GM12878 (cell line): ENCODE data around the gene CMTM1. TPM values are rescaled to one million over a fixed set of nuclear protein-coding genes. Genes with fewer than 3 reads are reported as not detected.

Source experiments
- ATAC-seq: fragments of 200-7000 bp; cut with Tn5 transposase; 3 replicates; pipeline ENCODE4 v1.9.1; 2020; ENCODE audit warnings: mild to moderate bottlenecking, moderate library complexity
- BruUV-seq: library from RNA; stranded (reverse); fragments of 400-500 nt; replicated peaks from 2 replicates; lab custom pipeline; 2021; lab: Mats Ljungman, UMichigan
- CTCF ChIA-PET: fragments of 300-600 bp; sonication (Branson Sonifier 250); formaldehyde crosslinking; extraction: SDS; loops from one replicate; lab custom pipeline; 2021; ENCODE audit warnings: inconsistent platforms; lab: Yijun Ruan, JAX
- POLR2A ChIA-PET: fragments of 350-600 bp; formaldehyde crosslinking; extraction: SDS; loops from one replicate; lab custom pipeline; 2021; ENCODE audit warnings: inconsistent platforms; lab: Charles Lee
- RAD21 ChIA-PET: fragments of 300-600 bp; sonication (Branson Sonifier 250); formaldehyde crosslinking; loops from one replicate; lab custom pipeline; 2023; ENCODE audit warnings: antibody characterized with exemption; ENCODE audit not compliant: unreplicated experiment; lab: Charles Lee
- SMC1A ChIA-PET: fragments of 300-600 bp; sonication (Branson Sonifier 250); formaldehyde crosslinking; loops from one replicate; lab custom pipeline; 2023; ENCODE audit not compliant: unreplicated experiment, uncharacterized antibody; lab: Charles Lee
- DNase-seq: peaks from one replicate; pipeline ENCODE4 v3.0.0-alpha.2; 2011; ENCODE audit warnings: low read depth, low spot score
- FAIRE-seq: peaks from 3 replicates; lab custom pipeline; 2011; peaks lifted over from hg19 to GRCh38; lab: Jason Lieb, UNC
- H2AFZ ChIP-seq: 2 replicates; pipeline ENCODE4 v1.6.0; 2011; ENCODE audit warnings: low read depth, low read length, control low read depth; ENCODE audit not compliant: control insufficient read depth
- H3K27ac ChIP-seq: 2 replicates; pipeline ENCODE4 v1.5.1; 2011; ENCODE audit warnings: control low read depth; ENCODE audit not compliant: control insufficient read depth, insufficient read depth
- H3K27me3 ChIP-seq, 2 experiments: replicated peaks in 1 of 2; 2 replicates each; pipeline versions ENCODE4 v1.6.0 to v1.6.1; 2011; ENCODE audit warnings: low read length in 1 of 2; ENCODE audit not compliant: control insufficient read depth in 2 of 2, insufficient read depth in 2 of 2
- H3K36me3 ChIP-seq, 2 experiments: 2 replicates each; pipeline ENCODE4 v1.5.1; 2011; ENCODE audit warnings: low read length in 1 of 2; ENCODE audit not compliant: control insufficient read depth in 2 of 2, insufficient read depth in 2 of 2
- H3K4me1 ChIP-seq: 2 replicates; pipeline ENCODE4 v1.6.1; 2011; ENCODE audit warnings: mild to moderate bottlenecking, low read length, moderate library complexity, mixed read lengths; ENCODE audit not compliant: control insufficient read depth, insufficient read depth
- H3K4me2 ChIP-seq: 2 replicates; pipeline ENCODE4 v1.6.0; 2011; ENCODE audit warnings: control low read depth; ENCODE audit not compliant: control insufficient read depth, insufficient read depth
- H3K4me3 ChIP-seq: fragments of 200-600 bp; sonication (generic); 2 replicates; pipeline ENCODE4 v1.5.1; 2016
- H3K79me2 ChIP-seq: 2 replicates; pipeline ENCODE4 v1.6.0; 2011; ENCODE audit warnings: low read length; ENCODE audit not compliant: control insufficient read depth, insufficient read depth
- H3K9ac ChIP-seq: 2 replicates; pipeline ENCODE4 v1.8.0; 2011; ENCODE audit warnings: low read length, control low read depth, mixed read lengths; ENCODE audit not compliant: control insufficient read depth, insufficient read depth
- H3K9me3 ChIP-seq: replicated peaks from 3 replicates; pipeline ENCODE4 v1.5.1; 2011; ENCODE audit warnings: mild to moderate bottlenecking, low read length; ENCODE audit not compliant: control insufficient read depth, insufficient read depth
- H4K20me1 ChIP-seq: 2 replicates; pipeline ENCODE4 v1.6.0; 2011; ENCODE audit not compliant: control insufficient read depth, insufficient read depth
- BCL3 ChIP-seq: IDR thresholded peaks from 2 replicates; pipeline ENCODE4 v1.6.1; 2011; ENCODE audit warnings: borderline replicate concordance, low read depth, mild to moderate bottlenecking, moderate library complexity, low read length; ENCODE audit not compliant: insufficient read depth, poor library complexity, severe bottlenecking
- CBX3 ChIP-seq: fragments of 200-600 bp; sonication (generic); IDR thresholded peaks from 2 replicates; pipeline ENCODE4 v1.6.1; 2016; ENCODE audit warnings: low read depth, borderline replicate concordance
- MAX ChIP-seq: IDR thresholded peaks from 2 replicates; pipeline ENCODE4 v1.6.1; 2012; ENCODE audit warnings: low read depth, low read length, improper control_type of control experiment
- MYB ChIP-seq: fragments of 150-350 bp; IDR thresholded peaks from 2 replicates; pipeline ENCODE4 v1.6.1; 2014; ENCODE audit warnings: mild to moderate bottlenecking, low read depth, low read length, borderline replicate concordance
- POU2F2 ChIP-seq: IDR thresholded peaks from 3 replicates; pipeline ENCODE4 v1.6.1; 2011; ENCODE audit warnings: low read depth, mild to moderate bottlenecking, low read length, borderline replicate concordance
- SMAD5 ChIP-seq: IDR thresholded peaks from 2 replicates; pipeline ENCODE4 v1.6.1; 2016; ENCODE audit warnings: antibody characterized with exemption, low read depth
- TARDBP ChIP-seq: IDR thresholded peaks from 2 replicates; pipeline ENCODE4 v1.6.1; 2016; ENCODE audit warnings: borderline replicate concordance
- TCF12 ChIP-seq: IDR thresholded peaks from 2 replicates; pipeline ENCODE4 v1.6.1; 2011; ENCODE audit warnings: low read depth, mild to moderate bottlenecking, low read length
- TCF3 ChIP-seq: IDR thresholded peaks from 2 replicates; pipeline ENCODE4 v1.6.1; 2012; ENCODE audit warnings: low read depth, mild to moderate bottlenecking, low read length, borderline replicate concordance; ENCODE audit not compliant: insufficient read depth
- ZNF217 ChIP-seq: fragments of 450-650 bp; IDR thresholded peaks from 2 replicates; pipeline ENCODE4 v1.6.1; 2017; ENCODE audit warnings: antibody characterized with exemption, mild to moderate bottlenecking
- ZNF274 ChIP-seq: IDR thresholded peaks from one replicate; pipeline ENCODE4 v1.8.0; 2011; ENCODE audit not compliant: insufficient read length, insufficient read depth
- ZNF384 ChIP-seq: IDR thresholded peaks from 2 replicates; pipeline ENCODE4 v1.6.1; 2012; ENCODE audit warnings: low read depth, mild to moderate bottlenecking, low read length, improper control_type of control experiment, borderline replicate concordance
- WGBS: methylation state at CpG from one replicate; pipeline ENCODE4 v1.1.6; 2016; ENCODE audit warnings: low lambda C conversion rate; ENCODE audit not compliant: insufficient replicate concordance, insufficient coverage; ENCODE audit errors: missing lambda C conversion rate; 5-methylcytosine and 5-hydroxymethylcytosine counted together
- in situ Hi-C: fragments of 300-500 bp; cut with MboI; formaldehyde crosslinking; loops from 9 replicates; pipeline ENCODE4 v1.14.3; 2018; ENCODE audit warnings: mixed read lengths
- intact Hi-C: fragments of 100-400 bp; cut with micrococcal nuclease; formaldehyde crosslinking; loops from one replicate; pipeline ENCODE4 v1.14.2; 2022; ENCODE audit not compliant: unreplicated experiment
- polyA plus RNA-seq, 11 experiments: library from polyadenylated mRNA; depleted of rRNA in 4 of 11; unstranded in 6 of 11; stranded (reverse) in 5 of 11; fragments of >200 nt; fragmentation: Nextera tagmentation in 4 of 11; fragmentation: Illumina TruSeq in 1 of 11; extraction: Ambion mirVana in 4 of 11; extraction: Trizol in 1 of 11; gene quantifications; 1 replicate in 1 of 11; 2 replicates in 10 of 11; pipeline versions ENCODE4 v1.2.1 to v1.2.3, GENCODE V29; 2011 to 2016; ENCODE audit warnings: inconsistent platforms in 2 of 11, missing spikeins in 2 of 11, low read depth in 1 of 11
- total RNA-seq, 4 experiments: library from RNA; depleted of rRNA in 3 of 4; stranded (reverse); fragments of >200 nt in 3 of 4; fragmentation: Illumina TruSeq in 1 of 4; extraction: Trizol in 1 of 4; gene quantifications; 2 replicates each; pipeline versions ENCODE4 v1.2.1 to v1.2.3, GENCODE V29; 2013 to 2021

Gene CMTM1
- total and polyA plus RNA-seq, 10 of the 15 experiments (the other 5 are each of a cell fraction or from before 2014, with no cell fraction given) = 0.09 to 3.0 (median 1.4) TPM; not detected in 2

GRCh38 chr16:66569131-66569530 lies 2.9 kb downstream of the CMTM1 start:
- 31% methylated on average over 1 of the region's 1 CpG for WGBS
- DNase-seq (no peak), ATAC-seq (no peak), FAIRE-seq (no peak)
- BruUV-seq = no TSS peak
- Histone ChIP-seq H2AFZ (no peak overlapping the region), H3K79me2 (no peaks in the 10 kb centered on the region), H3K27me3 (no peaks in the 10 kb centered on the region), H3K9me3 (no peaks in the 10 kb centered on the region), H3K4me2 (no peak overlapping the region), H3K36me3 (peaks cover 0 to 4% of the 10 kb centered on the region in 2 experiments; a peak in 2 of 4 replicates), H3K4me1 (no peaks in the 10 kb centered on the region), H3K9ac (no peak overlapping the region), H4K20me1 (no peaks in the 10 kb centered on the region), H3K27ac (no peak overlapping the region), H3K4me3 (no peak overlapping the region)
- ChIA-PET SMC1A (interaction anchor here (0.8 to 0.9 kb wide), 2 partner anchors 8 to 16 kb away, joined by 3 to 4 read pairs; no protein-coding TSS in a partner anchor), RAD21 (interaction anchor here (1.5 kb wide), 1 partner anchor 10 kb away, joined by 3 read pairs; no protein-coding TSS in a partner anchor), POLR2A (no interaction called here), CTCF (interaction anchor here (0.6 to 2.2 kb wide), 2 partner anchors 21 to 299 kb away, joined by 3 to 11 read pairs; no protein-coding TSS in a partner anchor)
- TF ChIP-seq TCF3 (no peak), POU2F2 (no peak), CBX3 (no peak), ZNF274 (no peak), MAX (no peak), TCF12 (no peak), SMAD5 (no peak), MYB (no peak), TARDBP (no peak), BCL3 (no peak), ZNF384 (no peak), ZNF217 (no peak)
- in situ Hi-C loops (no loop called here), intact Hi-C loops (no loop called here)
